ENCODE results near the gene MCOLN1.

The MCOLN1 gene

DNA sequence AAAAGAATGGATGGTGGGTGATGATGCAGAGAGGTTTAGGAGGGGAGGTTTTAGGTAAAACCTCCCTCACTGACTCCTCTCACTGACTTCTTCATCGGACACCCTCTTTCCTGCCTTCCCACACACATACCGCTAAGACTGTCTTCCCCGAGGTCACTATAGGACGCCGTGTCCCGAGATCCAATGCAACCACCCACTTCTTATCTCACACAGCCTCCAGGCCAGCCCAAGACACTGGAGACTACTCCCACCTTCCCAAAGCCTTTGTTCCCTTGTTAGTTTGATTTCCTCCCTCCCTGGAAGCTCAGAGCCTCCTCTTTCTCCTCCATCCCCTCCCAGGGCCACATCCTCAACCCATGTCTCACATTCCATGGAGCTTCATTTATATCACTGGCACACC is 56.8 kb downstream of the MCOLN1 start:
- TF ChIP-seq EGR1 (IDR thresholded peaks at IDR 0.05): no peak
- TF ChIP-seq ZBTB7A (IDR thresholded peaks at IDR 0.05; ENCODE audit: low read depth): no peak
- TF ChIP-seq, protein P1, sequence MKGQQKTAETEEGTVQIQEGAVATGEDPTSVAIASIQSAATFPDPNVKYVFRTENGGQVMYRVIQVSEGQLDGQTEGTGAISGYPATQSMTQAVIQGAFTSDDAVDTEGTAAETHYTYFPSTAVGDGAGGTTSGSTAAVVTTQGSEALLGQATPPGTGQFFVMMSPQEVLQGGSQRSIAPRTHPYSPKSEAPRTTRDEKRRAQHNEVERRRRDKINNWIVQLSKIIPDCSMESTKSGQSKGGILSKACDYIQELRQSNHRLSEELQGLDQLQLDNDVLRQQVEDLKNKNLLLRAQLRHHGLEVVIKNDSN (IDR thresholded peaks at IDR 0.05): no peak
- TF ChIP-seq, protein P2, sequence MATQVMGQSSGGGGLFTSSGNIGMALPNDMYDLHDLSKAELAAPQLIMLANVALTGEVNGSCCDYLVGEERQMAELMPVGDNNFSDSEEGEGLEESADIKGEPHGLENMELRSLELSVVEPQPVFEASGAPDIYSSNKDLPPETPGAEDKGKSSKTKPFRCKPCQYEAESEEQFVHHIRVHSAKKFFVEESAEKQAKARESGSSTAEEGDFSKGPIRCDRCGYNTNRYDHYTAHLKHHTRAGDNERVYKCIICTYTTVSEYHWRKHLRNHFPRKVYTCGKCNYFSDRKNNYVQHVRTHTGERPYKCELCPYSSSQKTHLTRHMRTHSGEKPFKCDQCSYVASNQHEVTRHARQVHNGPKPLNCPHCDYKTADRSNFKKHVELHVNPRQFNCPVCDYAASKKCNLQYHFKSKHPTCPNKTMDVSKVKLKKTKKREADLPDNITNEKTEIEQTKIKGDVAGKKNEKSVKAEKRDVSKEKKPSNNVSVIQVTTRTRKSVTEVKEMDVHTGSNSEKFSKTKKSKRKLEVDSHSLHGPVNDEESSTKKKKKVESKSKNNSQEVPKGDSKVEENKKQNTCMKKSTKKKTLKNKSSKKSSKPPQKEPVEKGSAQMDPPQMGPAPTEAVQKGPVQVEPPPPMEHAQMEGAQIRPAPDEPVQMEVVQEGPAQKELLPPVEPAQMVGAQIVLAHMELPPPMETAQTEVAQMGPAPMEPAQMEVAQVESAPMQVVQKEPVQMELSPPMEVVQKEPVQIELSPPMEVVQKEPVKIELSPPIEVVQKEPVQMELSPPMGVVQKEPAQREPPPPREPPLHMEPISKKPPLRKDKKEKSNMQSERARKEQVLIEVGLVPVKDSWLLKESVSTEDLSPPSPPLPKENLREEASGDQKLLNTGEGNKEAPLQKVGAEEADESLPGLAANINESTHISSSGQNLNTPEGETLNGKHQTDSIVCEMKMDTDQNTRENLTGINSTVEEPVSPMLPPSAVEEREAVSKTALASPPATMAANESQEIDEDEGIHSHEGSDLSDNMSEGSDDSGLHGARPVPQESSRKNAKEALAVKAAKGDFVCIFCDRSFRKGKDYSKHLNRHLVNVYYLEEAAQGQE (IDR thresholded peaks at IDR 0.05; ENCODE audit: low read depth): no peak
- no peak for TF ChIP-seq CEBPB (IDR thresholded peaks at IDR 0.05)
- TF ChIP-seq, protein P3, sequence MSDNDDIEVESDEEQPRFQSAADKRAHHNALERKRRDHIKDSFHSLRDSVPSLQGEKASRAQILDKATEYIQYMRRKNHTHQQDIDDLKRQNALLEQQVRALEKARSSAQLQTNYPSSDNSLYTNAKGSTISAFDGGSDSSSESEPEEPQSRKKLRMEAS (IDR thresholded peaks at IDR 0.05): no peak

DNA sequence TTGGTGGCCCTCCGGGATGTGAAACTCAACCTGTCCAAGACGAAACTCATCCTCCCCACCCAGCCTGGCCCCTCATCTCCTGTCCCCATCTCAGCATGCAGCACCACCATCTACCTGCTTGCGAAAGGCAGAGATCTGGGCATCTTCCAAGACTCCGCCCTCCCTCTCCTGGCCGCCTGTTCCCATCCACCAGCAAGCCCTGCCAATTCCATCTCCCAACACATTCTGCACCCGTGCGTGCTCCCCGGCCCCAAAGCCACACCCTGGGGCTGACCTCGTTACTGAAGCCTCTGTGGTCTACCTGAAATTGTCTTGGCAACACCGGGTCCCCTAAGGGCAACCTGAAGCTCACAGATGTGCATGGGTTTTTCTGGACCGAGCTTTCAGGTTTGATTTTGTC is 60.0 kb downstream of the MCOLN1 start:
- TF ChIP-seq, protein P3 (IDR thresholded peaks at IDR 0.05): no peak
- no peak for TF ChIP-seq TAF1 (IDR thresholded peaks at IDR 0.05; ENCODE audit: low read depth)
- TF ChIP-seq EP300 (IDR thresholded peaks at IDR 0.05; ENCODE audit: borderline replicate concordance): no peak
- TF ChIP-seq NFIC (IDR thresholded peaks at IDR 0.05): no peak
- no peak for TF ChIP-seq CEBPB (IDR thresholded peaks at IDR 0.05)
- no peak for TF ChIP-seq RAD21 (IDR thresholded peaks at IDR 0.05; ENCODE audit: low read depth)
- TF ChIP-seq, protein P2 (IDR thresholded peaks at IDR 0.05; ENCODE audit: low read depth): no peak
- no peak for TF ChIP-seq ZBTB7A (IDR thresholded peaks at IDR 0.05; ENCODE audit: low read depth)
- TF ChIP-seq TCF12 (IDR thresholded peaks at IDR 0.05; ENCODE audit: low read depth): no peak
- TF ChIP-seq, protein P1 (IDR thresholded peaks at IDR 0.05): no peak
- no peak for TF ChIP-seq EGR1 (IDR thresholded peaks at IDR 0.05)
- no peak for TF ChIP-seq YY1 (IDR thresholded peaks at IDR 0.05; ENCODE audit: low read depth)
- no peak for TF ChIP-seq CREB1 (IDR thresholded peaks at IDR 0.05; ENCODE audit: low read depth)
- no peak for TF ChIP-seq TEAD4 (IDR thresholded peaks at IDR 0.05)
- no peak for TF ChIP-seq FOXM1 (IDR thresholded peaks at IDR 0.05; ENCODE audit: borderline replicate concordance, low read depth)
